ENCODE measurements around the gene MYO9A. TPM values are rescaled to one million over a fixed set of nuclear protein-coding genes. Genes with fewer than 3 reads are reported as not detected.

Gene MYO9A
- total RNA-seq, 1 donor from 2014 or later: 38.5 TPM

- Mint-ChIP-seq H3K9me3 (no peaks in the 10 kb centered on the region), H3K4me1 (peaks cover 11% of the 10 kb centered on the region), H3K27ac (peak overlapping the region; percentile 85), H3K27me3 (ENCODE audit: insufficient read depth, low read depth) (peaks cover 2% of the 10 kb centered on the region), H3K36me3 (no peaks in the 10 kb centered on the region), H3K4me3 (peak overlapping the region; percentile 39)
- peak overlapping the region; percentile 49 for H3K4me2 ChIP-seq
- no peak overlapping the region for H3K27ac ChIP-seq
- H3K27me3 ChIP-seq: no peaks in the 10 kb centered on the region
- H3K79me2 ChIP-seq (ENCODE audit: low read depth): no peaks in the 10 kb centered on the region
- H3K9ac ChIP-seq: no peak overlapping the region
- peak; percentile 87 for DNase-seq (ENCODE audit: low spot score)
- TF ChIP-seq CTCF (IDR thresholded peaks at IDR 0.05): peak; percentile 92
- TF ChIP-seq EZH2phosphoT487 (IDR thresholded peaks at IDR 0.05): no peak
- H3F3A ChIP-seq (ENCODE audit: low read depth): no peaks in the 10 kb centered on the region
- no peak overlapping the region for H3K4me3 ChIP-seq
- no peaks in the 10 kb centered on the region for H4K20me1 ChIP-seq (ENCODE audit: low read depth)
- H3K4me1 ChIP-seq: no peaks in the 10 kb centered on the region
- no peaks in the 10 kb centered on the region for H3K9me3 ChIP-seq (ENCODE audit: low read depth)
- H3K36me3 ChIP-seq: no peaks in the 10 kb centered on the region
- peak overlapping the region; percentile 89 for H2AFZ ChIP-seq (replicated peaks)
Measured at GRCh38 chr15:72155635-72156616, 38.0 kb upstream of the MYO9A start.

GRCh38 chr15:72155003-72155621 is 37.2 kb upstream of the MYO9A start:
- no peaks in the 10 kb centered on the region for H3K4me1 ChIP-seq
- no peaks in the 10 kb centered on the region for H3K9me3 Mint-ChIP-seq
- H3K27ac ChIP-seq: no peak overlapping the region
- DNase-seq (ENCODE audit: low spot score): no peak
- H3K4me1 Mint-ChIP-seq: peaks cover 8% of the 10 kb centered on the region
- no peaks in the 10 kb centered on the region for H3K36me3 ChIP-seq
- TF ChIP-seq CTCF (IDR thresholded peaks at IDR 0.05) (no peak), EZH2phosphoT487 (IDR thresholded peaks at IDR 0.05) (no peak), EZH2 (IDR thresholded peaks at IDR 0.05) (no peak)
- H3K27ac Mint-ChIP-seq: peak overlapping the region; percentile 85
- H3K9me3 ChIP-seq (ENCODE audit: low read depth): no peaks in the 10 kb centered on the region
- peak overlapping the region; percentile 89 for H2AFZ ChIP-seq (replicated peaks)
- H3K4me3 ChIP-seq: no peak overlapping the region
- no peaks in the 10 kb centered on the region for H4K20me1 ChIP-seq (ENCODE audit: low read depth)
- H3K4me2 ChIP-seq: no peak overlapping the region
- no peaks in the 10 kb centered on the region for H3K27me3 Mint-ChIP-seq (ENCODE audit: insufficient read depth, low read depth)
- no peaks in the 10 kb centered on the region for H3K79me2 ChIP-seq (ENCODE audit: low read depth)
- H3K9ac ChIP-seq: no peak overlapping the region
- no peaks in the 10 kb centered on the region for H3K27me3 ChIP-seq
- no peaks in the 10 kb centered on the region for H3K36me3 Mint-ChIP-seq
- no peaks in the 10 kb centered on the region for H3F3A ChIP-seq (ENCODE audit: low read depth)
- peak overlapping the region; percentile 39 for H3K4me3 Mint-ChIP-seq

- Histone ChIP-seq H3K36me3 (no peaks in the 10 kb centered on the region), H3K4me1 (no peaks in the 10 kb centered on the region), H3K79me2 (ENCODE audit: low read depth) (no peaks in the 10 kb centered on the region), H4K20me1 (ENCODE audit: low read depth) (no peaks in the 10 kb centered on the region), H3K9me3 (ENCODE audit: low read depth) (no peaks in the 10 kb centered on the region), H3F3A (ENCODE audit: low read depth) (no peaks in the 10 kb centered on the region), H3K27ac (no peak overlapping the region), H3K4me2 (no peak overlapping the region), H3K9ac (no peak overlapping the region), H3K27me3 (no peaks in the 10 kb centered on the region), H3K4me3 (no peak overlapping the region), H2AFZ (replicated peaks) (no peak overlapping the region)
- H3K4me3 Mint-ChIP-seq: no peak overlapping the region
- H3K27ac Mint-ChIP-seq: no peak overlapping the region
- TF ChIP-seq EZH2phosphoT487 (IDR thresholded peaks at IDR 0.05) (no peak), CTCF (IDR thresholded peaks at IDR 0.05) (no peak), EZH2 (IDR thresholded peaks at IDR 0.05) (no peak)
- peaks cover 8% of the 10 kb centered on the region for H3K4me1 Mint-ChIP-seq
- H3K27me3 Mint-ChIP-seq (ENCODE audit: insufficient read depth, low read depth): no peaks in the 10 kb centered on the region
- no peaks in the 10 kb centered on the region for H3K9me3 Mint-ChIP-seq
- H3K36me3 Mint-ChIP-seq: no peaks in the 10 kb centered on the region
- DNase-seq (ENCODE audit: low spot score): no peak
Measured at GRCh38 chr15:72154316-72154715, 36.4 kb upstream of the MYO9A start.

All from neural progenitor cell (in vitro differentiated cells).